Omental fat pad (tissue), 4 donors: ENCODE measurements around the gene PRKCA. TPM values are rescaled to one million over a fixed set of nuclear protein-coding genes. Genes with fewer than 3 reads are reported as not detected.

Source experiments
- ATAC-seq: fragments of 150-250 bp; one replicate; pipeline ENCODE4 v1.9.1; 2016; ENCODE audit warnings: mild to moderate bottlenecking, moderate library complexity; ENCODE audit not compliant: low FRiP score
- DNase-seq: peaks from one replicate; pipeline ENCODE4 v3.0.0-alpha.2; 2019; ENCODE audit warnings: low spot score
- CTCF ChIP-seq, 3 donors: fragments of 450-650 bp; IDR thresholded peaks; one replicate each; pipeline ENCODE4 v1.5.1; 2016 to 2017; ENCODE audit warnings: antibody characterized with exemption in 3 of 3, mild to moderate bottlenecking in 3 of 3, moderate library complexity in 2 of 3
- total RNA-seq, 4 donors: library from RNA; depleted of rRNA; stranded (reverse); fragments of >200 nt; gene quantifications; one replicate each; pipeline ENCODE4 v1.1.0, GENCODE V29; 2016

PRKCA gene
- total RNA-seq, 4 donors from 2014 or later, result 6.7 to 14.3 (median 10.3) TPM

- no peak for TF ChIP-seq CTCF (IDR thresholded peaks at IDR 0.05)
- DNase-seq, result no peak
- ATAC-seq, result no peak
Observed at GRCh38 chr17:66461343-66461995, 159.1 kb downstream of the PRKCA start.

- ATAC-seq (no peak), DNase-seq (no peak)
- no peak for TF ChIP-seq CTCF (IDR thresholded peaks at IDR 0.05)
Observed at GRCh38 chr17:66462010-66462409, 159.6 kb downstream of the PRKCA start.

- DNase-seq (no peak), ATAC-seq (no peak)
- TF ChIP-seq CTCF (IDR thresholded peaks at IDR 0.05), result no peak
Observed at GRCh38 chr17:66464921-66465320, 162.5 kb downstream of the PRKCA start.

- ATAC-seq (no peak), DNase-seq (no peak)
- no peak for TF ChIP-seq CTCF (IDR thresholded peaks at IDR 0.05)
Observed at GRCh38 chr17:66465701-66466100, 163.3 kb downstream of the PRKCA start.

GRCh38 chr17:66466106-66466820 is 163.8 kb downstream of the PRKCA start:
- DNase-seq (no peak), ATAC-seq (no peak)
- no peak for TF ChIP-seq CTCF (IDR thresholded peaks at IDR 0.05)

- peak; percentile 79 for ATAC-seq
- DNase-seq, result no peak
- TF ChIP-seq CTCF (IDR thresholded peaks at IDR 0.05), result no peak
Observed at GRCh38 chr17:66466840-66467367, 164.5 kb downstream of the PRKCA start.

GRCh38 chr17:66467766-66468165 is 165.4 kb downstream of the PRKCA start:
- no peak for TF ChIP-seq CTCF (IDR thresholded peaks at IDR 0.05)
- DNase-seq (no peak), ATAC-seq (no peak)
